ENCODE results near the gene ZGPAT. TPM values are rescaled to one million over a fixed set of nuclear protein-coding genes. Genes with fewer than 3 reads are reported as not detected.
A peak's percentile ranks its signal among the peaks of the same experiment; 100 is the strongest.
"Not testable (repeated sequence)": the region's sequence is repeated elsewhere in the genome, so short reads cannot be mapped to it uniquely, and the experiment has no call there.

The ZGPAT gene, protein sequence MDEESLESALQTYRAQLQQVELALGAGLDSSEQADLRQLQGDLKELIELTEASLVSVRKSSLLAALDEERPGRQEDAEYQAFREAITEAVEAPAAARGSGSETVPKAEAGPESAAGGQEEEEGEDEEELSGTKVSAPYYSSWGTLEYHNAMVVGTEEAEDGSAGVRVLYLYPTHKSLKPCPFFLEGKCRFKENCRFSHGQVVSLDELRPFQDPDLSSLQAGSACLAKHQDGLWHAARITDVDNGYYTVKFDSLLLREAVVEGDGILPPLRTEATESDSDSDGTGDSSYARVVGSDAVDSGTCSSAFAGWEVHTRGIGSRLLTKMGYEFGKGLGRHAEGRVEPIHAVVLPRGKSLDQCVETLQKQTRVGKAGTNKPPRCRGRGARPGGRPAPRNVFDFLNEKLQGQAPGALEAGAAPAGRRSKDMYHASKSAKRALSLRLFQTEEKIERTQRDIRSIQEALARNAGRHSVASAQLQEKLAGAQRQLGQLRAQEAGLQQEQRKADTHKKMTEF
- total RNA-seq (2014; rRNA removed; shearing (Covaris generic)) = 18.7 and 29.2 TPM in 2 replicates

DNA sequence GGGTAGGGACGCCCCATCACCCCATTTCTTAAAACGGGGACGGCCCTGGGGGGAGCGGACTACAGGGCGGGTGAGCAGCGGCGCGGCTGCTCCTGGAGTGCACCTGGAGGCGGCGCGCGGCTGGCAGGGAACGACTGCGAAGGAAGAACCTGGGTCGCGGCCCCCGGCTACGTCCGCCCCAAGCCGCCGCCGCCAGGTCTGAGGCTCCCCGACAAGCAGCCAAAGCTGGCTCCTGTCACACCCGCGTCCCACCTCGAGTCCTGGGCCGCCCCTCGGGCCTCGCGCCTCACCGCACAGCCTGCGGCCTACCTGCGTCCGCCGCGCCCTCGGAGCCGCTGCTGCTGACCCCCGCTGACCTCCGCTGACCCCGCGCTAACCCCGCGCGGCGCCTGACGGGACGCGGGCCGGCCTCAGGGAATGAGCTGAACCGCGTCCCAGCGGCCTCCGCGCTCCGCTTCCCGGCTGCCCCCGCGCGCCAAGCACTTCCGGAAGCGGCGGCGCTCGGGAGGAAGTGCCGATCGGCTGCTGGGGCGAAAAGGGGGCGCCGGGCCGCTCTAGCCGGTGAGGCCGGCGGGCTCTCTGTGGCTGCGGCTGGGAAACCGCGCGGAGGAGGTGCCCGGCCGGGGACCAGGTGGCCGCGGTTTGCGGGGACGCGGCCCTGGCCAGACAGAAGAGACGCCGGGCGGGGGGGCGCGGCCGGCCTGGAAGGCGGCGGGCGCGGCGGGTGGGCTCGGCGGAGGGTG is at the start of gene ZGPAT, which contains the start of gene ARFRP1:
ZGPAT (plus strand) TSS at position 482 of the 743 bp plus-strand sequence. CDS start 542 bp downstream, outside the sequence.
ARFRP1 (minus strand) TSS at position 419 of the 743 bp plus-strand sequence. CDS start 885 bp downstream, outside the sequence.
- DNase-seq (ENCODE audit: low read depth) = peak; percentile 88

DNA sequence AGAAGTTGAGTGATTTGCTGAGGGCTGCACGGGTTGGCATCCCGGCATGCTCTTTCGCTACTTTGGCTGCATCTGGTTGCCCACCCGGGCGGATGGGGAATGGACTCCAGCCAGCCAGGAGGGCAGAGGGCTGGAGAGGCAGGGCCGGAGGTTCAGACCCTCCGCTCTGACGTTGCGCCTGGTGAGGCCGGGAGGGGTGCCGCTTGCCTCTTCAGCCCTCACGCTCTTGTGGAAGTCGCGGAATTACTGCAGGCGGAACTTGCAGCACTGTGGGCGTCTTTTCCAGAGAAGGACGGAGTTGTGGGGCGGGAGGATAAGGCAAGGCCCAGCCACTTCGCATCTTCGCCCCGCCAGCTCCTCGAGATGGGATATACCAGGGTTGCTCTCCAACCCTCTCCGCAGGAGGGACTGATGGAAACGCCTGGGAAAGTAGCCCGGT is 49.1 kb upstream of the ZGPAT start:
- DNase-seq (ENCODE audit: low read depth) = no peak

DNA sequence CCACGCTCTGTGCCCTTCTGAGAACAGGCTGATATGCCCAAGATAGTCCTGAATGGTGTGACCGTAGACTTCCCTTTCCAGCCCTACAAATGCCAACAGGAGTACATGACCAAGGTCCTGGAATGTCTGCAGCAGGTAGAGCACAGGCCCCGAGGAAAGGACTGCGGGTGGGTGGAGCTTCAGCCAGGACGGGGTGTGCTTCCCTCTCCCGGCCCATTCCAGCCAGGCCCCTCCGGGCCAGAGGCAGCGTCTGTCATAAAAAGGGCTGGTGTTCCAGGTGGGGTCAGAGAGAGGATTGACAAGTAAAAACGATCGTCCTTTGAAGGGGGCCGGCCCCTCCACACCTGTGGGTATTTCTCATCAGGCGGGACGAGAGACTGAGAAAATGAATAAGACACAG is 48.5 kb upstream of the ZGPAT start:
- DNase-seq (ENCODE audit: low read depth) = no peak

DNA sequence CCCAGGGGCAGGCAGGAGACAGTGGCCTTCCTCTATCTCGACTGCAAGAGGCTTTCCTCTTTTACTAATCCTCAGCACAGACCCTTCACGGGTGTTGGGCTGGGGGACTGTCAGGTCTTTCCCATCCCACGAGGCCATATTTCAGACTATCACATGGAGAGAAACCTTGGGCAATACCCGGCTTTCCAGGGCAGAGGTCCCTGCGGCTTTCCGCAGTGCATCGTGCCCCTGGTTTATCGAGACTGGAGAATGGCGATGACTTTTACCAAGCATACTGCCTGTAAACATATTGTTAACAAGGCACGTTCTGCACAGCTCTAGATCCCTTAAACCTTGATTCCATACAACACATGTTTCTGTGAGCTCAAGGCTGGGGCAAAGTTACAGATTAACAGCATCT is 47.7 kb upstream of the ZGPAT start:
- not testable (repeated sequence) for DNase-seq (ENCODE audit: low read depth)

DNA sequence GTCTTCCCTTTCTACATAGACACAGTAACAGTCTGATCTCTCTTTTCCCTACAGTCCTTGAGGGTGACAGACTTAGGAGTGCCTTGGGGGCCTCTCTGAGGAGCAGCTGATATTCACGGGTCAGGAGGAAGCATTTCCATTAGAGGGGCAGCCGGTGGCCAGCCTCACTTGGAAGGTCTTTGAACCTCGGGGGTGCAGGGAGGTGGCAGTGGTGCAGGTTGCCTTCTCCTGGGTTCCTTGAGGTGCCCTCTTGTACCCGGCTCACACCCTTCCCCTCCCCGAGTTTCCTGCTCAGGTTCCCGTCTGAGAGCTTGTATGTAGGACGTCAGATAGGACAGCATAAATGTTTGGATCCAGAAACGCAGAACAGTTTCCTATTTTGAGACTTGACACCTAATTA is 47.2 kb upstream of the ZGPAT start:
- DNase-seq (ENCODE audit: low read depth) = no peak

DNA sequence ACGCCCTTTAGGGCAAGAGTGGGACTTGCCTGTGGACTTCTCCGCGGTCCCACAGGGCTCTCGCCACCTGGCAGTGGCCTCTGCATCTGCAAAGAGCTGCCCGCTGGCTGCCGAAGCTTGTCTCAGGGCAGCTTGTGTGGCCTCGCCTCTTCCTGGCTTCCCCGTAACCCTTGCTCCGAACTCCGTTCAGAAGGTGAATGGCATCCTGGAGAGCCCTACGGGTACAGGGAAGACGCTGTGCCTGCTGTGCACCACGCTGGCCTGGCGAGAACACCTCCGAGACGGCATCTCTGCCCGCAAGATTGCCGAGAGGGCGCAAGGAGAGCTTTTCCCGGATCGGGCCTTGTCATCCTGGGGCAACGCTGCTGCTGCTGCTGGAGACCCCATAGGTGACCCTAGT is 46.7 kb upstream of the ZGPAT start:
- no peak for DNase-seq (ENCODE audit: low read depth)

DNA sequence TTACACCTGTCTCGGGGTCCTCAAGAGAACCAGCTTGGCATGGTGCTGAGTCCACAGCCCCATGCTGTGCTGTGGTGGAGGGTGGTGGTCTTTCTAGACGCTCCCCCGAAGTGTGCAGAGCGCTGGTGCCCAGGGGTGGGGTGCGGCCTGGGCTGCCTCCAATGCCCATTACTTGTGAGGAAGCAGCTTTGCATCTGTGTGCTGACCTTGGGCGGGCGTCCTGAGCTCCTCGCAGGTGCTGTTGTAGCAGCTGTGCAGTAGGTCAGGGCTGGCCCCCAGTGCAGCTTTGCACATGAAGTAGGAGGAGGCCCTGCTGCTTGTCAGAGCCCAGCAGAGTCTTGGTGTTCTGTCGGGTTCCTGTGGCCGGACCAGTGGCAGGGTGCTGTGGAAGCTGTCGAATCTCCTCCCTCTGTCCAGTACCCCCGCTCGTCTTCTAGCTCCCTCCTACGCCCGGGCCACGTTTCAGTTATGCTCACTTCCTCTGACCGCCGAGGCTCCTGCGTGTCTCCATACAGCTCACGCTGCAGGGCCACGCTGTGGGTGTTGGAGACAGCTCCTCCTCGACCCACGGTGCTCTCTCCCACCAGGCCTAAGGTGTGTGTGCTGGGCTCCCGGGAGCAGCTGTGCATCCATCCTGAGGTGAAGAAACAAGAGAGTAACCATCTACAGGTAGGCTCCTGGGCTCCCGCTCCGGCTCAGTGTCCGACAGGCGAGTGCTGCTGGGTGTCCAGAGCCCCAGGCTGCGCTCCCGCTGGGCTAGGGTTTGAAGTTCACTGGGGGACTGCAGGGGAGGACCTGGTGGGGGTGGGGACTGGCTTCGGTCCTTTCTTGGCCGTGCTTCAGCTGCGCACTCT is 45.7 kb upstream of the ZGPAT start:
- DNase-seq (ENCODE audit: low read depth) = no peak

DNA sequence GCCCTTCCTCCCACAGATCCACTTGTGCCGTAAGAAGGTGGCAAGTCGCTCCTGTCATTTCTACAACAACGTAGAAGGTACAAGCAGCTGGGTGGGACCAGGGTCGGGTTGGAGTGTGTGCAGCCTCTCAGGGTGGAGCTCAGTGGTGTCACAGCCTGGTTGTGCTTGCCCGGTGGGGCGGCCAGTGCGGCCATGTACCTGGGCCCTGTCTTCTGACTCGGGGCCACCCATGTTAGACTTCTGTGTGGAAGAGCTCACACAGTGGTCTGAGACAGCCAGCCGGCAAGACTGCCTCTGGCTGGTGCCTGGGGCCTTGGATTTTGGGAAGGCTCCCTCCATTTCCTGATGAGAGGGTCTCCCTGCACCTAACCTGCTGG is 45.0 kb upstream of the ZGPAT start:
- no peak for DNase-seq (ENCODE audit: low read depth)

DNA sequence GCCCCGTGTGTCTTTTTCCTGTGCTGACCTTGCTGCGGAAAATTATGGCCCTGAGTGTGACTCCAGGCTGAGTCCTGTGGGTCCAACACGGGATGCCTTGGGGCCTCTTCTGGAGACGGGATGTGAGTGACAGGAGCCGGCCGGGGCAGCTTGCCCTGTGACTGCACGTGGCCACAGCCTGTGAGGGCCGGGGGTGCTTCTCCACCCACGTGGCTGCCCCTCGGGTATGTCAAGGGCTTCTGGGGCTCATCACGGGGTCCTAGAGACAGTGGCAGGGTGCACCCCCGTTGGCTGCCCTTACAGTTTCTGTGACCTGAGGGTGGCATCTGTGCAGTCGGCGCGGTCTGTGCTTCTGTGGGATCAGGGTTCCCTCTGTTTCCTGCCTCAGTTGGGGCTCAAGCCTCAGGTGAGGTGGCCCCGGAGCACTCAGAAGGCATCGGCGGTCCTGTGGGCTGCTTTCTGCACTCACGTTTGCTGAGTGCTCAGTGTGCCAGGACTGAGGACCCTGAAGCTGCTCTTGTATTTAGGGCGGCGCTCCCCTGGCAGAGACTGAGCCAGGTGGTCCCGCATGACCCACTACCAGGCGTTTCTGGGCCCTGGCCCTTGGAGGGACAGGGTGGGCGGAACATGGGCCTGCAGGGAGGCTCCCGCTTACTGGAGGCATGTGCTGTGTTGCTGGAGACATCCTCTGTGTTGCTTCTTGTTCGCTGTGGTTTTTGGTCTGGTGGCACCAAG is 44.3 kb upstream of the ZGPAT start:
- no peak for DNase-seq (ENCODE audit: low read depth)

DNA sequence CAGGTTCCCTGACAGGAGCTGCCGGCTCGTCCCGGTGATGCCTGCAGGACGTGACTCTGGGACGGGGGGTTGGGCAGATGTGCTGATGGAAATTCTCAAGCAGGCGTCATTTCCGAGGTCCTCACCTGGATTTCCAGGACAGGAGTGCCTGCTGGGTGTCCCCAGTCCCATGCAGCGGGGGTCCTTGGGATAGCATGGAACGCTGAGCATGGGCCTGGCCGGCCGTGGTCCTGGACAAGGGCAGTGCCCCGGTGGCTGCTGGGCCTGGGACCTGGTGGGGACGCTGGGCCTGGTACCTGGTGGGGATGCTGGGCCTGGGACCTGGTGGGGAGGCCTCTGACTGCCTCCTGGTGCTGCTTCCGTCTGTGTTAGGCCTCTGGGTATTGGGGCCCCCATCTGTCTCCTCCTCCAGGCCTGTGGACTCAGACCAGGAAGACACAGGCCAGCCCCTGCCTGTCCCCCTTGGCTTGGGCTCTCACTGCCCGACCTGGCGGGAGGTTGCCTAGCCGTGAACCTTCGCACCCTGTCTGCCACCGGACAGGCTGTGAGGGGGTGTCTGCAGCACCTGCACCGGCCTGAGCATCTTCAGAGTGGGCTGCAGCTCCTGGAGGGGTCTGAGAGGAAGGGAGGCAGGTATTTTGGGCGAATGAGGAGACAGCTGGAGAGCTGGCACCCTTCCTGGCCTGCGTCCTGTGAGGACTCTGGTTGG is 43.5 kb upstream of the ZGPAT start:
- DNase-seq (ENCODE audit: low read depth) = no peak

DNA sequence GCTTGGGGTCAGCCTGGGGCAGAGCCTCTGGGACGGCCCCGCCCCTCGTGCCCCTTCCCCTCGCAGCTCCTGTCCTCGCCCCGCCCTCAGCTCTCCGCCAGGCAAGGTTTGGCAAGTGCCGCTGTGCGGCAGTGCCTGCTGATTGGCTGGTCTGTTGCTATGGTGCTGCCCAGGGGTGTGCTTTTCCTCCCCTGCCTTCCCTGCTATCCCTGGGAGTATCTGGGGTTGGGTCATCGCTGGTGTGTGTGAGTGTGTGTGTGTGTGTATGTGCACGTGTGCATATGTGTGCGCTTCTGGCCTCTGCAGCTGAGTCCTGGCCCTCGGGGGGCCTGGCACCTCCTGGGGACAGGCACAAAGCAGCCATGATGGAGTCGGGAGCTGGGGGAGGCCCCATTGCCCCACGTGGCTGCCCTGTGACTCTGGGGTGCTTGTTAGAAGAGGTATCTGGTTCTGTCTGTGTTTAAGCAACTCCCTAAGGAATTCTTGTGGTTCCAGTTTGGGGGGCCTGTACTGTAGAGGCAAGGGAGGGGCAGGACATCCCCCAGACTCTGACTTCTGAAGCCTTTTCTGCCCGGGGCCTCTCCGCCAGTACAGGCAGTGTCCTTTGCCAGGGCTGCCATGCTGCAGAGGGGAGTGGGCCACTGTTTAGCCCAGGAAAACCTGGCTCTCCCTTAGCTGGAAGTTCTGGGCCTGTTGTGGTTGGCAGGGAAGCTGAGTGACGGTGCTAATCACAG is 42.8 kb upstream of the ZGPAT start:
- no peak for DNase-seq (ENCODE audit: low read depth)

DNA sequence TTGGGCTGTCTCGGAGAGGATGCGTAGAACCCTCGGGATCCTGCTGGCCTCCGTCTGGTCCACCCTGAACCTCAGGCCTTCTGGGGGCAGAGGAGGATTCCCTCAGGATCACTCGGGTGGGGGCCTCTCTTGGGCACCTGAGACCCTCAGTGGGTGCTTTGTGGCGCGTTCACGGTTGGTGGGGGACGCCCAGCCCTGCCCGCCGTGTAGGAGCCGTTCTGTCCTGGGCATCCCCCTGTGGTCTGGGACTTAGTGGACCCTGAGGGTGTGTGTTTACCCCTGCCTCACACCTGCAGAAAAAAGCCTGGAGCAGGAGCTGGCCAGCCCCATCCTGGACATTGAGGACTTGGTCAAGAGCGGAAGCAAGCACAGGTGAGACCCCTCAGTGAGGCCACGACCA is 42.1 kb upstream of the ZGPAT start:
- DNase-seq (ENCODE audit: low read depth) = no peak

DNA sequence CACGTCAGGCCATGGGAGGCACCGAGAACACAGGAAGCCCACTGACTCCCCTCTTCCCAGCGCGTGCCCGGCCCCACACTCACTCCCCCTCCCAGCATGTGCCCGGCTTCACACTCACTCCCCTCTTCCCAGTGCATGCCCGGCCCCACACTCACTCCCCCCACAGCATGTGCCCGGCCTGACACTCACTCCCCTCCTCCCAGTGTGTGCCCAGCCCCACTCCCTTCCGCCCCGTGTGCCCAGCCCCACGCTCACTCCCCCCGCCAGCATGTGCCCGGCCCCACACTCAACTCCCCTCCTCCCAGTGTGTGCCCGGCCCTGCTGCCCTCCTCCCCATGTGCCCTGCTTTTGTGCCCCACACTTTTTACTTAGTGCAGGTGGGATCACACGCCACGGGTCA is 40.0 kb upstream of the ZGPAT start:
- no peak for DNase-seq (ENCODE audit: low read depth)

DNA sequence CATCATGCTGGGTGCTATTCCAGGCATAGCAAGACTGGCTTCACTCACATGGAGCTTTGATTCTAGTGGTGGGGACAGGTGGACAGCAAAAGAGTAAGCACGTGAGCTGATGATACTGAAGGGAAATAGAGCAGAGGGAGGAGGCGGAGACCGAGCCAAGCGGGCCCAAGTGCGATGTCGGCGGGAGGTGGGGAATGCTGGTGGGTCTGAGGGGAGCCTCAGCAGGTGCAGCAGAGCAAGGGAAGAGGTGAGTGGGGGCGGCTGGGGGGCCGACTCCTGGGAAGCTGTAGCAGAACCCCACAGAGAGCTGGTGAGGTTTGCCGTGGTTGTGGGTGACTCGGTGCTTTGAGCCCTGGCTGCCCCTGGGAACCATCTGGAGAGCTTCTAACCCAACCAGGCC is 39.5 kb upstream of the ZGPAT start:
- no peak for DNase-seq (ENCODE audit: low read depth)

DNA sequence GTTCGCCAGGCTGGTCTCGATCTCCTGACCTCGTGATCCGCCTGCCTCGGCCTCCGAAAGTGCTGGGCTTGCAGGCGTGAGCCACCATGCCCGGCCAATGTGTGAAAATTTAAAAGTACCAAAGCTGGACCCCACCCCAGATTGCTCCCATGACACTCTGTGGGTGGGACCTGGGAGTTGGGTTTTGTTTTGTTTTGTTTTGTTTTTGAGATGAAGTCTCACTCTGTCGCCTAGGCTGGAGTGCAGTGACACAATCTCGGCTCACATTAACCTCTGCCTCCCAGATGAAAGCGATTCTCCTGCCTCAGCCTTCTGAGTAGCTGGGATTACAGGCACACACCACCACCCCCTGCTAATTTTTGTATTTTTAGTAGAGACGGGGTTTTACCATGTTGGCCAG is 36.1 kb upstream of the ZGPAT start:
- not testable (repeated sequence) for DNase-seq (ENCODE audit: low read depth)

DNA sequence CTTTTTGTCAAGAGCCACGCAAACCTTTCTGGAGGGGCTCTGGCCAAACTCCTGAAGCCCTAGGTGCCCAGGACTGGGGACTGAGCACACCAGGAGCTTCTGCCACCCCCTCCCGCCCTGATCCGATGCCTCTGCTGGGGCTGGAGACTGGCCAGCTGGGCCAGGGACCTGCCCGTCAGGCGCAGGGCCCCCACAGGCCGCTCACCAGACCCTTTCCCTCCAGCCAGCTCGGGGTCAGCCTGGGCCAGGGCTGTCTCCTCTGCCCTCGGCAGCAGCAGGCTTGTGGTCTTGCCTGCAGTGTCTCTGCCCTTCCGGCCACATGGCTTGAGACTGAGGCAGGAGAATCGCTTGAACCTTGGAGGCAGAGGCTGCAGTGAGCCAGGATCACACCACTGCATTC is 35.2 kb upstream of the ZGPAT start:
- DNase-seq (ENCODE audit: low read depth) = no peak

DNA sequence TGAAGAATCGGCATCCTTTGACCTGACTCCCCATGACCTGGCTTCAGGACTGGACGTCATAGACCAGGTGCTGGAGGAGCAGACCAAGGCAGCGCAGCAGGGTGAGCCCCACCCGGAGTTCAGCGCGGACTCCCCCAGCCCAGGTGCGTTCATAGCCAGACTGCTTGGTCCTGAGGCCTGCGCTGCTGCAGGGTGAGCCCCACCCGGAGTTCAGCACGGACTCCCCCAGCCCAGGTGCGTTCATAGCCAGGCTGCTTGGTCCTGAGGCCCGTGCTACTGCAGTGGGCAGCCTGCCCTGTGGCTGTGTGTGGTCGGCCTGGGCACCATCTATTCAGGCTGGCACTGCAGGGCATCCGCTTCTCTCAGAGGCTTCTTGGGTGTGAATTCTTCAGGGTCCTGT is 33.9 kb upstream of the ZGPAT start:
- DNase-seq (ENCODE audit: low read depth) = no peak

DNA sequence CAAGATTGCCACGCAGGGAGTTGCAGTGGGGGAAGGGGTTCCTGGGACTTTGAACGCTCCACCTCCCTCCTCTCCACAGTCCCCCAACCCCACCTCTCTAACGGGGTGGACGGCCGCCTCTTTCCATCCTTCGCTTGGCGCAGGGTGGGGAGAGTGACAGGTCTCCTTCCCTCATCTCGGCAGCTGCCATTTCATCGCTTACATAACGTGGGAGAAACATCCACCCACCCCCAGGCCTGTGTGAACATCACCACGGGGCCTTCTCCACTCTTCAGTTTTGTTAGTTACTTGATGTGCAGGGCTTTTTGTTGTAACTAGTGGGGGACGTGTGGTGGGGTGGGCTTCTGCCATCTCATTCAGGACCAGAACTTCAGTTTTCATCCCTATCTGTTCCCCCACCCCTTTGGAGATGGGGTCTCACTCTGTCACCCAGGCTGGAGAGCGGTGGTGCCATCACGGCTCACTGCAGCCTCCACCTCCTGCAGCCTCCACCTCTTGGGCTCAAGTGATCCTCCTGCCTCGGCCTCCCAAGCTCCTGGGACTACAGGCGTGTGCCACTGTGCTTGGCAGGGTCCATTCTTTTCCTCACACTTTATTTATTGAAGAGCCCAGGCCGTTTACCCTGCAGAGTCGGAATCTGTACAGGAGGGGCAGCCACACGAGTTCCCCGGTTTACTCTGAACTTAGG is 32.0 kb upstream of the ZGPAT start:
- DNase-seq (ENCODE audit: low read depth) = no peak

DNA sequence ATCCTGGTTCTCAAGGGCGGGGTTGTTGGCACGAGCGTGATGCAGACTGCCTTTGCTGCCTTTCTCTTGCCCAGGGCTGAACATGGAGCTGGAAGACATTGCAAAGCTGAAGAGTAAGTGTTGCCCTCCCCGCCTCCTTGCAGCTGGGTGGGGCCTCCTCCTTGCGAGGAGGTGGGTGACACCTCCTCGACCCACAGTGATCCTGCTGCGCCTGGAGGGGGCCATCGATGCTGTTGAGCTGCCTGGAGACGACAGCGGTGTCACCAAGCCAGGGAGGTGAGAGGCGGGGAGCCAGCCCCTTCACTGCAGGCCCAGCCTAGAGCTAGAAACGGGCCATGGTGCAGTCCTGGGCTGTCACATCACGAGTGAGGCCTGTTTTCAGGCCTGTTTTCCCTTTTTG is 29.8 kb upstream of the ZGPAT start:
- DNase-seq (ENCODE audit: low read depth) = no peak
